ENCODE results near the gene POU2F1. TPM values are rescaled to one million over a fixed set of nuclear protein-coding genes. Genes with fewer than 3 reads are reported as not detected.

The POU2F1 gene
- total and polyA plus RNA-seq, 2 donors (not counting 1 experiment from before 2014, with no cell fraction given) = 5.2 to 48.8 TPM

DNA sequence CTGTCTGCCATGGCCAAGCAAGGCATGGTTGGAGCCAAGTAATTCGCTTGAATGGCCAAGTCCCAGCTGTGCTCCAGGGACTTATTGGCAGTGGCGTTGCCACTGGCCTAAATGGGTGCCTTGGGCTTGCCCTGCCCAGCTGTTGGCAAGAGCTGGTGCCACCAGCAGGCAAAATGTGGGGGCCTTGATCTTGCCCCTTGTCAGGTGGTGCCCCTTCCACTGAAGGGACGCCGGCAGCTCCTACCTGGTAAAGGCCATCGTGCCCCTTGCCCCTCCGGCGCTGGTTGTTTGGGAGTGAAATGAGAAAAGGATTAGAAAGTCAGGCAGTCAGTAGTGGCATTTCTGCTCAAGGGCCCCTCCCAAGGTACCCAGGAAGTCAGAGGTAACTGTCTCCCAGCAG lies 212.1 kb downstream of the POU2F1 start:
- Histone ChIP-seq H3K27me3 (replicated peaks in 1 of 4; ENCODE audit: control extremely low read depth in 1 of 4, control insufficient read depth in 3 of 4, insufficient read depth in 4 of 4, low read length in 3 of 4) (peaks cover 0 to 3% (median 1%) of the 10 kb centered on the region in 4 experiments), H4K20me1 (ENCODE audit: control insufficient read depth, insufficient read depth, low read length, poor library complexity, severe bottlenecking) (no peaks in the 10 kb centered on the region), H3K4me3 (ENCODE audit: control extremely low read depth in 1 of 5, extremely low read depth in 1 of 5, insufficient read depth in 1 of 5, low read depth in 2 of 5, low read length in 4 of 5) (peak overlapping the region in 1 of 5 experiments; percentile 11), H3K36me3 (replicated peaks in 1 of 2; ENCODE audit: control extremely low read depth in 1 of 2, control insufficient read depth in 1 of 2, extremely low read depth in 1 of 2, insufficient read depth in 2 of 2, low read length in 1 of 2) (no peaks in the 10 kb centered on the region), H3K9ac (ENCODE audit: low read length) (no peak overlapping the region), H3K4me1 (ENCODE audit: control insufficient read depth in 2 of 2, insufficient read depth in 2 of 2, low read length in 2 of 2) (peaks cover 37 to 54% of the 10 kb centered on the region in 2 donors), H3K79me2 (ENCODE audit: control insufficient read depth, insufficient read depth, low read length) (no peaks in the 10 kb centered on the region), H3K4me2 (replicated peaks; ENCODE audit: low read depth, low read length, poor library complexity, severe bottlenecking) (peak overlapping the region; percentile 51), H2AFZ (ENCODE audit: insufficient read depth, low read depth, low read length, poor library complexity, severe bottlenecking) (no peak overlapping the region), H3K9me3 (ENCODE audit: control extremely low read depth in 1 of 3, control insufficient read depth in 2 of 3, insufficient read depth in 1 of 3, low read length in 2 of 3) (peaks cover 0 to 8% (median 0%) of the 10 kb centered on the region in 3 donors), H3K27ac (ENCODE audit: low read length in 2 of 2) (peak overlapping the region in 1 of 2 donors; percentile 71)
- Mint-ChIP-seq H3K4me1 (peaks cover 65% of the 10 kb centered on the region), H3K4me3 (peak overlapping the region; percentile 63), H3K27ac (peak overlapping the region; percentile 97), H3K27me3 (no peaks in the 10 kb centered on the region), H3K9me3 (ENCODE audit: insufficient read depth) (no peaks in the 10 kb centered on the region)
- ATAC-seq (ENCODE audit: low read depth) = no peak
- intact Hi-C loops (cut with micrococcal nuclease) = loop anchor here (2.0 to 10.0 kb wide), 3 partner anchors 14 to 210 kb away; partner anchors contain the start of gene POU2F1
- CTCF ChIA-PET = interaction anchor here (0.6 to 6.1 kb wide), 10 partner anchors 10 to 169 kb away, joined by 3 to 51 read pairs (median 6); no protein-coding TSS in a partner anchor
- POLR2A ChIA-PET = interaction anchor here (0.6 to 0.8 kb wide), 3 partner anchors 53 to 212 kb away, joined by 3 to 4 read pairs (median 3); partner anchors contain the start of genes CREG1 and POU2F1
- TF ChIP-seq, protein P1, sequence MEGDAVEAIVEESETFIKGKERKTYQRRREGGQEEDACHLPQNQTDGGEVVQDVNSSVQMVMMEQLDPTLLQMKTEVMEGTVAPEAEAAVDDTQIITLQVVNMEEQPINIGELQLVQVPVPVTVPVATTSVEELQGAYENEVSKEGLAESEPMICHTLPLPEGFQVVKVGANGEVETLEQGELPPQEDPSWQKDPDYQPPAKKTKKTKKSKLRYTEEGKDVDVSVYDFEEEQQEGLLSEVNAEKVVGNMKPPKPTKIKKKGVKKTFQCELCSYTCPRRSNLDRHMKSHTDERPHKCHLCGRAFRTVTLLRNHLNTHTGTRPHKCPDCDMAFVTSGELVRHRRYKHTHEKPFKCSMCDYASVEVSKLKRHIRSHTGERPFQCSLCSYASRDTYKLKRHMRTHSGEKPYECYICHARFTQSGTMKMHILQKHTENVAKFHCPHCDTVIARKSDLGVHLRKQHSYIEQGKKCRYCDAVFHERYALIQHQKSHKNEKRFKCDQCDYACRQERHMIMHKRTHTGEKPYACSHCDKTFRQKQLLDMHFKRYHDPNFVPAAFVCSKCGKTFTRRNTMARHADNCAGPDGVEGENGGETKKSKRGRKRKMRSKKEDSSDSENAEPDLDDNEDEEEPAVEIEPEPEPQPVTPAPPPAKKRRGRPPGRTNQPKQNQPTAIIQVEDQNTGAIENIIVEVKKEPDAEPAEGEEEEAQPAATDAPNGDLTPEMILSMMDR (IDR thresholded peaks at IDR 0.05) = no peak
- no peak for DNase-seq
- 88% methylated on average over 6 of the region's 7 CpGs for WGBS (ENCODE audit: insufficient coverage)

GRCh38 chr1:167433884-167434283 lies 213.2 kb downstream of the POU2F1 start:
- Histone ChIP-seq H2AFZ (ENCODE audit: insufficient read depth, low read depth, low read length, poor library complexity, severe bottlenecking) (no peak overlapping the region), H3K79me2 (ENCODE audit: control insufficient read depth, insufficient read depth, low read length) (no peaks in the 10 kb centered on the region), H3K4me1 (ENCODE audit: control insufficient read depth in 2 of 2, insufficient read depth in 2 of 2, low read length in 2 of 2) (peaks cover 47 to 64% of the 10 kb centered on the region in 2 donors), H3K4me3 (ENCODE audit: control extremely low read depth in 1 of 5, extremely low read depth in 1 of 5, insufficient read depth in 1 of 5, low read depth in 2 of 5, low read length in 4 of 5) (no peak overlapping the region), H4K20me1 (ENCODE audit: control insufficient read depth, insufficient read depth, low read length, poor library complexity, severe bottlenecking) (no peaks in the 10 kb centered on the region), H3K4me2 (replicated peaks; ENCODE audit: low read depth, low read length, poor library complexity, severe bottlenecking) (no peak overlapping the region), H3K27ac (ENCODE audit: low read length in 2 of 2) (no peak overlapping the region), H3K36me3 (replicated peaks in 1 of 2; ENCODE audit: control extremely low read depth in 1 of 2, control insufficient read depth in 1 of 2, extremely low read depth in 1 of 2, insufficient read depth in 2 of 2, low read length in 1 of 2) (no peaks in the 10 kb centered on the region), H3K9me3 (ENCODE audit: control extremely low read depth in 1 of 3, control insufficient read depth in 2 of 3, insufficient read depth in 1 of 3, low read length in 2 of 3) (peaks cover 0 to 13% (median 0%) of the 10 kb centered on the region in 3 donors), H3K9ac (ENCODE audit: low read length) (no peak overlapping the region), H3K27me3 (replicated peaks in 1 of 4; ENCODE audit: control extremely low read depth in 1 of 4, control insufficient read depth in 3 of 4, insufficient read depth in 4 of 4, low read length in 3 of 4) (peaks cover 0 to 10% (median 3%) of the 10 kb centered on the region in 4 experiments)
- Mint-ChIP-seq H3K27me3 (peaks cover 5% of the 10 kb centered on the region), H3K4me1 (peaks cover 72% of the 10 kb centered on the region), H3K27ac (no peak overlapping the region), H3K4me3 (no peak overlapping the region), H3K9me3 (ENCODE audit: insufficient read depth) (no peaks in the 10 kb centered on the region)
- CTCF ChIA-PET = interaction anchor here (1.0 to 6.1 kb wide), 5 partner anchors 9 to 166 kb away, joined by 3 to 51 read pairs (median 3); no protein-coding TSS in a partner anchor
- intact Hi-C loops (cut with micrococcal nuclease) = loop anchor here (2.0 to 10.0 kb wide), 3 partner anchors 15 to 212 kb away; partner anchors contain the start of gene POU2F1
- 96% methylated on average over 6 of the region's 6 CpGs for WGBS (ENCODE audit: insufficient coverage)
- POLR2A ChIA-PET = interaction anchor here (0.6 to 0.7 kb wide), 2 partner anchors 14 to 21 kb away, joined by 3 to 4 read pairs; no protein-coding TSS in a partner anchor
- ATAC-seq (ENCODE audit: low read depth) (no peak), DNase-seq (no peak)
- TF ChIP-seq EZH2 (IDR thresholded peaks at IDR 0.05; ENCODE audit: borderline replicate concordance, insufficient read depth, low read depth, low read length, poor library complexity, severe bottlenecking) = no peak
- TF ChIP-seq, protein P1 (IDR thresholded peaks at IDR 0.05) = no peak
